Lower lobe of right lung (tissue), 2 donors: Measurements from ENCODE around the gene RUFY1. TPM values are rescaled to one million over a fixed set of nuclear protein-coding genes. Genes with fewer than 3 reads are reported as not detected.
A peak's percentile ranks its signal among the peaks of the same experiment; 100 is the strongest.

ENCODE experiments used
- ATAC-seq, 2 donors: fragments of 200-7000 bp; cut with Tn5 transposase; one replicate each; pipeline ENCODE4 v1.9.1; 2020 to 2022; ENCODE audit warnings: mild to moderate bottlenecking in 2 of 2, moderate library complexity in 2 of 2
- DNase-seq: peaks from one replicate; pipeline ENCODE4 v3.0.0-alpha.2; 2020
- H3K27ac ChIP-seq: fragments of 200-600 bp; one replicate; pipeline ENCODE4 v1.8.0; 2022
- H3K27me3 ChIP-seq: fragments of 200-600 bp; one replicate; pipeline ENCODE4 v1.8.0; 2022; ENCODE audit warnings: low read depth
- H3K36me3 ChIP-seq: fragments of 200-600 bp; one replicate; pipeline ENCODE4 v1.8.0; 2022; ENCODE audit warnings: mild to moderate bottlenecking
- H3K4me1 ChIP-seq: fragments of 200-600 bp; one replicate; pipeline ENCODE4 v1.8.0; 2022
- H3K4me3 ChIP-seq: fragments of 200-600 bp; one replicate; pipeline ENCODE4 v1.8.0; 2022; ENCODE audit warnings: mild to moderate bottlenecking
- H3K9me3 ChIP-seq: fragments of 200-600 bp; one replicate; pipeline ENCODE4 v1.8.0; 2022
- CTCF ChIP-seq: fragments of 200-600 bp; IDR thresholded peaks from one replicate; pipeline ENCODE4 v1.8.0; 2022; ENCODE audit warnings: antibody characterized with exemption, mild to moderate bottlenecking
- intact Hi-C: fragments of 100-400 bp; cut with DNase I; formaldehyde crosslinking; loops from one replicate; pipeline ENCODE4 v1.11.0; 2022
- total RNA-seq: library from RNA; stranded (reverse); fragmentation: NEBNext Ultra II Directional; extraction: Animal tissue kit (Norgen Biotek cat#: 25700); gene quantifications from one replicate; pipeline ENCODE4 v1.2.1, GENCODE V29; 2021
- donor health status: DM: no; HTN: yes; CAD: no; lungs with severe emphysema.

RUFY1 gene
- total RNA-seq, 1 donor from 2014 or later = 58.8 TPM

GRCh38 chr5:179609834-179610108 lies 59.4 kb downstream of the RUFY1 start:
- no peak for TF ChIP-seq CTCF
- no peak overlapping the region for H3K4me3 ChIP-seq
- peaks cover 98% of the 10 kb centered on the region for H3K36me3 ChIP-seq
- H3K27me3 ChIP-seq = no peaks in the 10 kb centered on the region
- no peak for ATAC-seq
- intact Hi-C loops = no loop called here
- no peaks in the 10 kb centered on the region for H3K9me3 ChIP-seq
- H3K4me1 ChIP-seq = peaks cover 18% of the 10 kb centered on the region
- no peak for DNase-seq
- no peak overlapping the region for H3K27ac ChIP-seq

- Histone ChIP-seq H3K4me3 (no peak overlapping the region), H3K27ac (no peak overlapping the region), H3K4me1 (peaks cover 23% of the 10 kb centered on the region), H3K36me3 (peaks cover 98% of the 10 kb centered on the region), H3K27me3 (no peaks in the 10 kb centered on the region), H3K9me3 (no peaks in the 10 kb centered on the region)
- intact Hi-C loops = no loop called here
- DNase-seq = no peak
- ATAC-seq = peak in 1 of 2 donors; percentile 13
- no peak for TF ChIP-seq CTCF
Measured at GRCh38 chr5:179610109-179610902, 60.0 kb downstream of the RUFY1 start.

- no peak for TF ChIP-seq CTCF
- ATAC-seq (no peak), DNase-seq (no peak)
- Histone ChIP-seq H3K36me3 (peaks cover 98% of the 10 kb centered on the region), H3K27ac (no peak overlapping the region), H3K9me3 (no peaks in the 10 kb centered on the region), H3K4me3 (no peak overlapping the region), H3K4me1 (peaks cover 29% of the 10 kb centered on the region), H3K27me3 (no peaks in the 10 kb centered on the region)
- intact Hi-C loops = no loop called here
Measured at GRCh38 chr5:179610903-179611265, 60.5 kb downstream of the RUFY1 start.

- TF ChIP-seq CTCF = no peak
- peak in 1 of 2 donors; percentile 25 for ATAC-seq
- Histone ChIP-seq H3K36me3 (peaks cover 98% of the 10 kb centered on the region), H3K4me1 (peaks cover 48% of the 10 kb centered on the region), H3K4me3 (no peak overlapping the region), H3K9me3 (no peaks in the 10 kb centered on the region), H3K27ac (no peak overlapping the region), H3K27me3 (no peaks in the 10 kb centered on the region)
- intact Hi-C loops = no loop called here
- DNase-seq = no peak
Measured at GRCh38 chr5:179612577-179613459, 62.5 kb downstream of the RUFY1 start.

GRCh38 chr5:179613460-179614071 lies 63.2 kb downstream of the RUFY1 start:
- Histone ChIP-seq H3K9me3 (no peaks in the 10 kb centered on the region), H3K27me3 (no peaks in the 10 kb centered on the region), H3K36me3 (peaks cover 98% of the 10 kb centered on the region), H3K4me3 (no peak overlapping the region), H3K4me1 (peaks cover 56% of the 10 kb centered on the region), H3K27ac (no peak overlapping the region)
- TF ChIP-seq CTCF = no peak
- intact Hi-C loops = no loop called here
- ATAC-seq (no peak), DNase-seq (no peak)
